AG10803 (cell line): ENCODE measurements around the gene XRCC4.

Experiments used
- DNase-seq: peaks from one replicate; pipeline ENCODE4 v3.0.0; 2010; ENCODE audit warnings: low read depth
- H3K4me3 ChIP-seq: 2 replicates; pipeline ENCODE4 v1.5.1; 2011; ENCODE audit warnings: mild to moderate bottlenecking, low read length, control low read depth
- CTCF ChIP-seq: conservative IDR thresholded peaks from 2 replicates; pipeline ENCODE4 v1.5.1; 2011; ENCODE audit warnings: mild to moderate bottlenecking, low read length, control low read depth, inconsistent platforms

The XRCC4 gene

GRCh38 chr5:83142526-83142925 is 65.2 kb downstream of the XRCC4 start:
- H3K4me3 ChIP-seq: no peak overlapping the region
- TF ChIP-seq CTCF: no peak
- no peak for DNase-seq

GRCh38 chr5:83145241-83145640 is 67.9 kb downstream of the XRCC4 start:
- H3K4me3 ChIP-seq: no peak overlapping the region
- no peak for TF ChIP-seq CTCF
- DNase-seq: no peak

GRCh38 chr5:83145882-83146331 is 68.6 kb downstream of the XRCC4 start:
- no peak overlapping the region for H3K4me3 ChIP-seq
- DNase-seq: peak; percentile 50
- no peak for TF ChIP-seq CTCF

- no peak overlapping the region for H3K4me3 ChIP-seq
- TF ChIP-seq CTCF: no peak
- no peak for DNase-seq
Observed at GRCh38 chr5:83146441-83146840, 69.1 kb downstream of the XRCC4 start.

DNA sequence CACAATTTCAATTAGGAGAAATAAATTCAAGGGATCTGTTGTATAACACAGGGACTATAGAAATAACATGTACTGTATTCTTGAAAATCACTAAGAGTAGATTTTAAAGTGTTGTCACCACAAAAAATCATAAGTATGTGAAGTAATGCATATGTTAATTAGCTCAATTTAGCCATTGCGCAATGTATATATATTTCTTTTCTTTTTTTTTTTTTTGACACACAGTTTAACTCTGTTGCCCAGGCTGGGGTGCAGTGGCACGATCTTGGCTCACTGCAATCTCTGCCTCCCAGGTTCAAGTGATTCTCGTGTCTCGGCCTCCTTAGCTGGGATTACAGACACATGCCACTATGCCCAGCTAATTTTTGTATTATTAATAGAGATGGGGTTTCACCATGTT is 70.2 kb downstream of the XRCC4 start:
- no peak for TF ChIP-seq CTCF
- H3K4me3 ChIP-seq: no peak overlapping the region
- no peak for DNase-seq

GRCh38 chr5:83148370-83148769 is 71.0 kb downstream of the XRCC4 start:
- no peak overlapping the region for H3K4me3 ChIP-seq
- DNase-seq: no peak
- no peak for TF ChIP-seq CTCF

DNA sequence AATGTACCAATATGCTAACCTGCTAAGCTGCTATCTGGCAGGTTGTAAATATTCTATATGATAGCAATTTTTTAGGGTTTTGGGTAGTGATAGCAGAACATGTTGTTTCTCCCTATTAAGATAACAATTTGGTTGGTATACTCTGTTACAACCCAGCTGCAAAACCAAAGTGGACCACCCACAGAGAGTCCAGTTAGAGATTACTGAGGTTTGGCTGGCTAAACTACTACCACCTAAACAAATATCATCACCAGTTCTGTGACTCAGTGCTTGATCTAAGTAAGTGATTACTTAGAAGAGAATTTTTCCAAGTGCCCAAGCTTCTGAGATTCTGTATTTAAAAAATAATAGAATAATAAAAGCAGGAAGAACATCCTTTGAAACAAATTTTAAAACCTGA is 72.3 kb downstream of the XRCC4 start:
- no peak for TF ChIP-seq CTCF
- no peak for DNase-seq
- H3K4me3 ChIP-seq: no peak overlapping the region
